Type B pancreatic cell (in vitro differentiated cells): ENCODE data around the gene SCAPER. TPM values are rescaled to one million over a fixed set of nuclear protein-coding genes. Genes with fewer than 3 reads are reported as not detected.

Source experiments
- DNase-seq: peaks from one replicate; pipeline ENCODE4 v3.0.0; 2021; ENCODE audit warnings: mixed read lengths; ENCODE audit not compliant: unreplicated experiment; ENCODE audit errors: extremely low spot score
- H3K27ac Mint-ChIP-seq: 2 replicates; pipeline ENCODE4 v1.8.0; 2021; ENCODE audit warnings: mild to moderate bottlenecking, mixed read lengths
- H3K27me3 Mint-ChIP-seq: 2 replicates; pipeline ENCODE4 v1.8.0; 2021; ENCODE audit warnings: mixed read lengths
- H3K36me3 Mint-ChIP-seq: 2 replicates; pipeline ENCODE4 v1.8.0; 2021; ENCODE audit warnings: mixed read lengths
- H3K4me1 Mint-ChIP-seq: one replicate; pipeline ENCODE4 v1.8.0; 2021; ENCODE audit warnings: mixed read lengths; ENCODE audit not compliant: unreplicated experiment
- H3K4me3 Mint-ChIP-seq: 2 replicates; pipeline ENCODE4 v1.8.0; 2021; ENCODE audit warnings: mild to moderate bottlenecking, mixed read lengths
- H3K9me3 Mint-ChIP-seq: 2 replicates; pipeline ENCODE4 v1.8.0; 2021; ENCODE audit warnings: mixed read lengths
- total RNA-seq: library from RNA; stranded (reverse); gene quantifications from 2 replicates; pipeline ENCODE4 v1.2.1, GENCODE V29; 2021; ENCODE audit warnings: low replicate concordance
- TF ChIP-seq, protein P1 (sequence below): fragments of 200-600 bp; sonication (generic); conservative IDR thresholded peaks from 2 replicates; pipeline ENCODE4 v1.5.0; 2021; ENCODE audit warnings: antibody characterized with exemption, mild to moderate bottlenecking

The SCAPER gene
- total RNA-seq, 1 donor from 2014 or later = 26.6 TPM

DNA sequence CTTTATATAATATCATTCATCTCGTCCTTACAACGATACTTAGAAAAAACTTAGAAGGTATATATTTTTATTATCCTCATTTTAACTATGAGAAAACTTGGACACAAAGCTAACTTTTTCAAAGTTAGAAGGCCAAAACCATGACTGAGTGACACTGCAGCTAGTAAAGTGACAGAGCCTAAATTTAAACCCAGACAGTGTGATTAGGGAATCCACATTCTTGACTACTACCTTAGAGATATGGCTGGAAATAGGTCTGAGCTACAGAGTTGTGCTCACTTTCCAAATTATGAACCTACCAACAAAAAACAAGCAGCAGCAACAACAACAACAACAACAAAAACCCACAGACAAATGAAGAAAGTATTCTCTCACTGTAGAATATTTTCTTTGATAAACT, 236.2 kb downstream of the SCAPER start:
- Mint-ChIP-seq H3K27ac (no peak overlapping the region), H3K27me3 (peaks cover 11% of the 10 kb centered on the region), H3K9me3 (no peaks in the 10 kb centered on the region), H3K4me1 (peaks cover 6% of the 10 kb centered on the region), H3K4me3 (no peak overlapping the region), H3K36me3 (peaks cover 6% of the 10 kb centered on the region)
- DNase-seq = no peak
- TF ChIP-seq, protein P1, sequence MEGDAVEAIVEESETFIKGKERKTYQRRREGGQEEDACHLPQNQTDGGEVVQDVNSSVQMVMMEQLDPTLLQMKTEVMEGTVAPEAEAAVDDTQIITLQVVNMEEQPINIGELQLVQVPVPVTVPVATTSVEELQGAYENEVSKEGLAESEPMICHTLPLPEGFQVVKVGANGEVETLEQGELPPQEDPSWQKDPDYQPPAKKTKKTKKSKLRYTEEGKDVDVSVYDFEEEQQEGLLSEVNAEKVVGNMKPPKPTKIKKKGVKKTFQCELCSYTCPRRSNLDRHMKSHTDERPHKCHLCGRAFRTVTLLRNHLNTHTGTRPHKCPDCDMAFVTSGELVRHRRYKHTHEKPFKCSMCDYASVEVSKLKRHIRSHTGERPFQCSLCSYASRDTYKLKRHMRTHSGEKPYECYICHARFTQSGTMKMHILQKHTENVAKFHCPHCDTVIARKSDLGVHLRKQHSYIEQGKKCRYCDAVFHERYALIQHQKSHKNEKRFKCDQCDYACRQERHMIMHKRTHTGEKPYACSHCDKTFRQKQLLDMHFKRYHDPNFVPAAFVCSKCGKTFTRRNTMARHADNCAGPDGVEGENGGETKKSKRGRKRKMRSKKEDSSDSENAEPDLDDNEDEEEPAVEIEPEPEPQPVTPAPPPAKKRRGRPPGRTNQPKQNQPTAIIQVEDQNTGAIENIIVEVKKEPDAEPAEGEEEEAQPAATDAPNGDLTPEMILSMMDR = no peak

DNA sequence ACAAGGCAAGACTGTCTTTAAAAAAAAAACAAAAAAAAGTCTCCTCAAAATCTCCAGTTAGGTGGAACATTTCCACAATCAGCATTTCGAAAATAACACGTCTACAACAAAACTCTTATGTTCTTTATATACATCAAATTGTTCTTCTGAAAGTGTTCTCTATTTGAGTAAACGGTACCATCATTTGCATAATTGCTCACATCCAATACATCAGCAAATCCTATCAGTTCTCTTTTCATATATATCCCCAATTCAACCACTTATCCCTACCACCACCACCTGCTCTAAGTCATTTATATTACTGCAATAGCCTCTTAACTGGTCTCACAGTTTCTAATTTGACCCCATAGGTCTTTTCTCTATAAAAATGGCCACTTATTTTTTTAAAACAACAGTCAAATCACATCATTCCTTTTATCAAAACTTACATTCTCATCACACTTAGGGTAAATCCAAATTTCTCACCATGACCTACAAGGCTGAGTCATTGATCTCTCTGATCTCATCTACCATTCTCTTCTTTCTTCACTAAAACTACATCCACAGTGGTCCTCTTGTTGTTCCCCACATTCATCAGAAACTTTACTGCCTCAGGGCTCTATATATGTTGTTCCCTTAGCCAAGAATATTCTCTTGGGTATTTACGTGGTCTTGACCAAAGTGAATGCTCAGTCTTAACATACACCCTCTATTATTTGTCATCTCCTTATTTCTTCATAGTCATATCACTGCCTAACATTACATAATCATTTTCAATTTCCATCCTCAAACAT, 237.0 kb downstream of the SCAPER start:
- Mint-ChIP-seq H3K9me3 (no peaks in the 10 kb centered on the region), H3K36me3 (peaks cover 6% of the 10 kb centered on the region), H3K4me1 (peaks cover 6% of the 10 kb centered on the region), H3K27ac (no peak overlapping the region), H3K4me3 (no peak overlapping the region), H3K27me3 (peaks cover 11% of the 10 kb centered on the region)
- TF ChIP-seq, protein P1 = no peak
- no peak for DNase-seq

DNA sequence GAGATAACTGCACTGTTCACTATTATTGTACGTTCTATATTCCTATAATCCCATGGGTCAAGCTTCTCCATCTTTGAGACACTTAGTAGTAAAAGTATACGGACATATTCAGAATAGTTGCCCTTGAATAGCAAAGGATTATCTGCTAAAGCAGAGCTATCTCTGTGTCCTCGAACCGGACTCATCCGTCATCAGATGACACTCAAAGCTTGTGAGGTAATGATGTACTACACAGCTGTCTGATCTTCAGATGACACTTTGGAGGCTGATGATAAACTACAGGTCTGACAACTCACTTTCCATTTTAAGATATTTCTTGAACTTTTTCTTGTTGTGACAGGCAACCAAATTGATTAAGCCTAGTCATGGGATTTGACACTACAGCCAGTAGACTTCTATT, 240.2 kb downstream of the SCAPER start:
- H3K27me3 Mint-ChIP-seq = peaks cover 8% of the 10 kb centered on the region
- no peak overlapping the region for H3K4me3 Mint-ChIP-seq
- no peaks in the 10 kb centered on the region for H3K4me1 Mint-ChIP-seq

DNA sequence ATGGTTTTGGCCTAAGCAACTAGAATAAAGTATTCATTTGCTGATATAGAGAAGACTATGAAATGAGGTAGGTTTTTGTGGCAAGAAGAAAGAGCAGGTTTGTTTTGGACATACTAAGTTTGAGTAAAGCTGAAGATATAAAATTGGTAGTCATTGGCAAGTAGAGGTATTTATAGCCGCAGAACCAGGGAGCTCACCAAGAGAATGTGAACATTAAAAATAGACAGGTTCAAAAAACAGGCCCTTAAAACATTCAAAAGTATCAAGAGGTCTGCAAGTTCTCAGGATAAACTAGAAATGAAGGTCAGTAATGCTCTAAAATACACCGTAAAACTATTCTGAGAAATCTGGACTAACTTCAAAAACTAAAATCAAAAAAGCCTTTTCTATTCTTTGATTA, 240.7 kb downstream of the SCAPER start:
- Mint-ChIP-seq H3K4me1 (no peaks in the 10 kb centered on the region), H3K4me3 (no peak overlapping the region), H3K27me3 (peaks cover 8% of the 10 kb centered on the region), H3K9me3 (no peaks in the 10 kb centered on the region), H3K36me3 (peaks cover 21% of the 10 kb centered on the region), H3K27ac (no peak overlapping the region)
- DNase-seq = no peak
- TF ChIP-seq, protein P1 = no peak

More for the DNA sequence above, 240.2 kb downstream of the SCAPER start:
- Mint-ChIP-seq H3K9me3 (no peaks in the 10 kb centered on the region), H3K36me3 (peaks cover 19% of the 10 kb centered on the region), H3K27ac (no peak overlapping the region)
- DNase-seq = no peak
- TF ChIP-seq, protein P1 = no peak

DNA sequence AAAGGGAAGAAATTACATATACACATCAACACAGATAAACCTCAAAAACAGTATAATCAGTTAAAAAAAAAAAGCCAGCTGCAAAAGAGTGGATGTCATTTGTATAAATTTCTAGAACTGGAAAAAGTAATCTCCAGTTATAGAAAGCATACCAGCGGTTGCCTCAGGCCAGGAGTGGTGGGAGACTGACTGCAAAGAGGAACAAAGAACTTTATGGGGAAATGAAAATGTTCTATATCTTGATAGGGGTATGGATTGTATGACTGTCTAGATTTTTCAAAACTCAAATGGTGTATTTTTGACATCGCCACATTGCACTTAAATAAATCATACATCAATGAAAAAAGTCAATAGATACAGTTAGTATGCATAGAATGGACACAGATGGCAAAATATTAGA, 241.6 kb downstream of the SCAPER start:
- H3K9me3 Mint-ChIP-seq = no peaks in the 10 kb centered on the region

More for the DNA sequence above, 241.6 kb downstream of the SCAPER start:
- H3K4me1 Mint-ChIP-seq = no peaks in the 10 kb centered on the region
- no peak overlapping the region for H3K4me3 Mint-ChIP-seq
- no peak overlapping the region for H3K27ac Mint-ChIP-seq
- no peak for DNase-seq
- H3K36me3 Mint-ChIP-seq = peaks cover 21% of the 10 kb centered on the region
- peaks cover 8% of the 10 kb centered on the region for H3K27me3 Mint-ChIP-seq
- TF ChIP-seq, protein P1 = no peak
